ENCODE results near the gene JAKMIP3.

GRCh38 chr10:132113766-132114365, 48.1 kb downstream of the JAKMIP3 start:
- TF ChIP-seq CTCF (conservative IDR thresholded peaks at IDR 0.05; ENCODE audit: low read depth, low read length) = no peak
- TF ChIP-seq EZH2phosphoT487 (IDR thresholded peaks at IDR 0.05; ENCODE audit: borderline replicate concordance, low read length) = no peak

All from PC-3 (cell line).